ENCODE measurements around the gene CRTC3.

GRCh38 chr15:90489514-90489913, 40.2 kb upstream of the CRTC3 start:
- no peak for TF ChIP-seq CTCF (IDR thresholded peaks at IDR 0.05)
- TF ChIP-seq POLR2A (IDR thresholded peaks at IDR 0.05) = no peak
